Measurements from ENCODE around the gene SPEG. TPM values are rescaled to one million over a fixed set of nuclear protein-coding genes. Genes with fewer than 3 reads are reported as not detected.

Gene SPEG
- total RNA-seq = 5.6 TPM
- long read RNA-seq, partial matches to known transcripts = 2 of 7 reads
- long read RNA-seq, other reads (novel, unspliced or antisense) = 4 of 7 reads

- Histone ChIP-seq H3K36me3 (no peaks in the 10 kb centered on the region), H3K27ac (no peak within 1 kb of the TSS), H3K4me1 (no peaks in the 10 kb centered on the region), H3K4me3 (peak within 1 kb of the TSS; percentile 5), H3K27me3 (peaks cover 27% of the 10 kb centered on the region), H3K9me3 (no peaks in the 10 kb centered on the region)
- TF ChIP-seq CTCF (IDR thresholded peaks at IDR 0.05) = no peak
- no peak for DNase-seq
- ATAC-seq = peak; percentile 18
- intact Hi-C loops (cut with DNase I) = no loop called here
Observed at GRCh38 chr2:219434718-219435525, at the start of gene SPEG. Gene SPEG (plus strand): TSS chr2:219434843. CDS start chr2:219434978, 135 bp downstream.

- Histone ChIP-seq H3K27ac (no peak overlapping the region), H3K4me3 (no peak overlapping the region), H3K9me3 (no peaks in the 10 kb centered on the region), H3K27me3 (no peaks in the 10 kb centered on the region), H3K36me3 (peaks cover 59% of the 10 kb centered on the region), H3K4me1 (peaks cover 20% of the 10 kb centered on the region)
- intact Hi-C loops (cut with DNase I) = no loop called here
- DNase-seq (peak; percentile 29), ATAC-seq (no peak)
- TF ChIP-seq CTCF (IDR thresholded peaks at IDR 0.05) = no peak
Observed at GRCh38 chr2:219384859-219385258, 49.8 kb upstream of the SPEG start.

GRCh38 chr2:219385958-219386520 lies 48.6 kb upstream of the SPEG start:
- H3K27me3 ChIP-seq = no peaks in the 10 kb centered on the region
- no peak for TF ChIP-seq CTCF (IDR thresholded peaks at IDR 0.05)
- DNase-seq (peak; percentile 53), ATAC-seq (no peak)
- no peaks in the 10 kb centered on the region for H3K9me3 ChIP-seq
- intact Hi-C loops (cut with DNase I) = no loop called here
- H3K27ac ChIP-seq = no peak overlapping the region
- peaks cover 51% of the 10 kb centered on the region for H3K36me3 ChIP-seq
- peaks cover 20% of the 10 kb centered on the region for H3K4me1 ChIP-seq
- H3K4me3 ChIP-seq = peak overlapping the region; percentile 90

- Histone ChIP-seq H3K4me1 (peaks cover 20% of the 10 kb centered on the region), H3K9me3 (no peaks in the 10 kb centered on the region), H3K36me3 (peaks cover 45% of the 10 kb centered on the region), H3K4me3 (peak overlapping the region; percentile 90), H3K27me3 (no peaks in the 10 kb centered on the region), H3K27ac (peak overlapping the region; percentile 96)
- intact Hi-C loops (cut with DNase I) = no loop called here
- DNase-seq (no peak), ATAC-seq (no peak)
- no peak for TF ChIP-seq CTCF (IDR thresholded peaks at IDR 0.05)
Observed at GRCh38 chr2:219386532-219387280, 47.9 kb upstream of the SPEG start.

GRCh38 chr2:219387306-219388120 lies 47.1 kb upstream of the SPEG start, which contains the start of gene DNPEP:
Gene DNPEP (minus strand): TSS chr2:219387912. CDS start chr2:219387794, 118 bp downstream.
- Histone ChIP-seq H3K27ac (peak within 1 kb of the TSS; percentile 96), H3K4me3 (peak within 1 kb of the TSS; percentile 90), H3K36me3 (peaks cover 38% of the 10 kb centered on the region), H3K9me3 (no peaks in the 10 kb centered on the region), H3K27me3 (no peaks in the 10 kb centered on the region), H3K4me1 (peaks cover 20% of the 10 kb centered on the region)
- intact Hi-C loops (cut with DNase I) = no loop called here
- ATAC-seq (peak; percentile 84), DNase-seq (peak; percentile 97)
- no peak for TF ChIP-seq CTCF (IDR thresholded peaks at IDR 0.05)
